ENCODE results near the gene CDA.

CDA gene

DNA sequence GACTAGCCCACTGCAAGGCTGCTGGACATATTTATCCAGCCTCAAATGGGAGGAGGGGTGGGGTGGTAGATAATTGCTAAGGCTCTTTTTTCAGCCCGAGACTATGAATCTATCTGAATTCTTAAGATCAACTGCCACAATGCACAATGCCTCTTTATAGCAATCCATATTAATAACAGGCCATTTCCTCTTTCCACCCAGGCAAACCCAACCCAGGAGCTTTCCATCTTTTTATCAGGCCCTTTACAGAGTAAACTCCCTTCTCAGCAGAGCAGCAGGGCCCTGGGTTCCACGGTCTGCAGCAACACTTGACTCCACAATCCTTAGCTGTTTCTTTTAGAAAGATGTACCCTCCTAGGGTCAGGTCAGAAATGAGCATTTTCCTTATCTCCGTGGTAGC is 71.5 kb downstream of the CDA start:
- TF ChIP-seq, protein P1, sequence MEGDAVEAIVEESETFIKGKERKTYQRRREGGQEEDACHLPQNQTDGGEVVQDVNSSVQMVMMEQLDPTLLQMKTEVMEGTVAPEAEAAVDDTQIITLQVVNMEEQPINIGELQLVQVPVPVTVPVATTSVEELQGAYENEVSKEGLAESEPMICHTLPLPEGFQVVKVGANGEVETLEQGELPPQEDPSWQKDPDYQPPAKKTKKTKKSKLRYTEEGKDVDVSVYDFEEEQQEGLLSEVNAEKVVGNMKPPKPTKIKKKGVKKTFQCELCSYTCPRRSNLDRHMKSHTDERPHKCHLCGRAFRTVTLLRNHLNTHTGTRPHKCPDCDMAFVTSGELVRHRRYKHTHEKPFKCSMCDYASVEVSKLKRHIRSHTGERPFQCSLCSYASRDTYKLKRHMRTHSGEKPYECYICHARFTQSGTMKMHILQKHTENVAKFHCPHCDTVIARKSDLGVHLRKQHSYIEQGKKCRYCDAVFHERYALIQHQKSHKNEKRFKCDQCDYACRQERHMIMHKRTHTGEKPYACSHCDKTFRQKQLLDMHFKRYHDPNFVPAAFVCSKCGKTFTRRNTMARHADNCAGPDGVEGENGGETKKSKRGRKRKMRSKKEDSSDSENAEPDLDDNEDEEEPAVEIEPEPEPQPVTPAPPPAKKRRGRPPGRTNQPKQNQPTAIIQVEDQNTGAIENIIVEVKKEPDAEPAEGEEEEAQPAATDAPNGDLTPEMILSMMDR (conservative IDR thresholded peaks at IDR 0.05; ENCODE audit: low read depth, low read length): no peak
- DNase-seq (ENCODE audit: low read depth): no peak
- peak overlapping the region; percentile 95 for H3K4me3 ChIP-seq (ENCODE audit: low read length)

DNA sequence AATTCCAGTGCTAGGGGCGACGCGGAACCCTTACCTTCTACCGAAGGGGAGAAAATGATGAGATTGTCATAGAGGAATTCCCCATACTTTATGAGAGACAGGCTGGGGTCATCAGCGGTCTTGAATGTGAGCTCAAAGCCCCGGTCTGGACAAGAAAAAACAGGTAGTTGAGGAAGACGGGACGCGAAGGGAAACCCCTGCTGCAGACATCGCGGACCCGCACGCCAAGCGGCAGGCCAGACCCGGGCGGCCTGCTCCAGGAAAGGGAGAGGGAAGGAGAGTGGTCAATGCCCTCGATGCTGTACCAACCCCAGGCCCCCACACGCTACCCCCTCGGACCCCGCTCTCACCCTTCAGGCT is 71.9 kb downstream of the CDA start:
- DNase-seq (ENCODE audit: low read depth): no peak
- TF ChIP-seq, protein P1 (conservative IDR thresholded peaks at IDR 0.05; ENCODE audit: low read depth, low read length): no peak
- H3K4me3 ChIP-seq (ENCODE audit: low read length): peak overlapping the region; percentile 95

DNA sequence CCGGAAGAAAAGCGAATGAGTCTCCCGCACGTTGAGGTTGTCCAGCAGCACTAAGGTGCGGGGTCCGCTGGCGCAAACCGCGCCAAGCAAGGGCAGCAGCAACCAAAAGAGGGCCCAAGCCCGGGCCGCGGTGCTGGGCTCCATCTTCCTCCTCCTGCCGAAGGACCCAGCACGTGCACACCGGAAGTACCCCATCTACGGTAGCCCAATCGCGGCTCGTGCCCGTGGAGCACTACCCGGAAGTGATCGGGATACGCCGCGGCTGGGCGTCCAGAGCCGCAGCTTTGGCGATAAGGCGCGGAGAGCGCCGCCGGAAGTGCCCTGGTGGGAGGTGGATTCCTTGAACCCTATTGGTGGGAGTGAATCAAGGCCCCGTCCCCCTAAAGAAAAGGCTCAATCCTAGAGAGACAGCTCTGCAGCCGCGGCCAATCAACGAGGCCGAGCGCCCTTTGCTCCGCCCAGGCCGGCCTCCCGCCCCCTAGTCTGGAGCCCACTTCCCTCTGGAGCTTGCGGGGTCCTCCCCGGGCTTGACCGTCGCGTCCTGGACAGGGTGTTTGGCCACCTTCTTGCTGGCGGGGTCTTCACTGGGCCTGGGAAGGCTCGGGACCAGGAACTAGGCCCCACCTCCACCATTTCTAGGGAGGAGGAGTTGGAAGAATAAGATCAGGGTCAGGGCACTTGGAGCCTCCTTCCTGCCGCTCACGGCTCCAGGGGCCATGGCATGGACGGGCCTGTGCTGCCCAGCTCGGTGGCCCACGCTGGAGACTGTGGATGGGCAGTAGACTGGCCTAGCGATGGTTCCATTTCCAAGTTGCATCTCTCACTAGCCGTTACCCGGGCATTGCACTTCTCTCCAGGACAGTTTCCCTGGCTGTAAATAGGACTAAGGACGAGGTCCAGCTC is 72.6 kb downstream of the CDA start, which contains the start of gene DDOST:
DDOST (minus strand) TSS at position 163 of the 903 bp plus-strand sequence; CDS start at position 144, 19 bp downstream.
- H3K4me3 ChIP-seq (ENCODE audit: low read length): peak within 1 kb of the TSS; percentile 95
- TF ChIP-seq, protein P1 (conservative IDR thresholded peaks at IDR 0.05; ENCODE audit: low read depth, low read length): peak; percentile 41

DNA sequence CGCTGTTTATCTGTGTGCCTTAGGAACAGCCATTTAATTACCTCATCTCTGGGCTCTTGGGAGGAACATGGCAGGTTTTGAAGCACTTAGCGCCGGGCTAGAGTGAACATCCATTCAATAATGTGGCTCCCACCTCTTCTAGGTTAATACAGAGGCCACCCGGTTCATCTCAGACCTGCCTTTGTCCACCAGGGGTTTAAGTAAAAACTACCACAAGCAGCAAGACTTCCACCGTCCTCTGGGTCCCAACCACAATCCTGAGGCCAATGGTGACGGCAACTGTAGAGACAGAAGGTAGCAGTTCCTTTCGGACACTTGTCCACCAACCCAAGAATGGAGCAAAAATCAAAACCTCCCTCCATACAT is 73.2 kb downstream of the CDA start:
- TF ChIP-seq, protein P1 (conservative IDR thresholded peaks at IDR 0.05; ENCODE audit: low read depth, low read length): no peak
- DNase-seq (ENCODE audit: low read depth): no peak
- peak overlapping the region; percentile 95 for H3K4me3 ChIP-seq (ENCODE audit: low read length)

More for the DNA sequence above, 72.6 kb downstream of the CDA start, which contains the start of gene DDOST:
- DNase-seq (ENCODE audit: low read depth): peak; percentile 95

DNA sequence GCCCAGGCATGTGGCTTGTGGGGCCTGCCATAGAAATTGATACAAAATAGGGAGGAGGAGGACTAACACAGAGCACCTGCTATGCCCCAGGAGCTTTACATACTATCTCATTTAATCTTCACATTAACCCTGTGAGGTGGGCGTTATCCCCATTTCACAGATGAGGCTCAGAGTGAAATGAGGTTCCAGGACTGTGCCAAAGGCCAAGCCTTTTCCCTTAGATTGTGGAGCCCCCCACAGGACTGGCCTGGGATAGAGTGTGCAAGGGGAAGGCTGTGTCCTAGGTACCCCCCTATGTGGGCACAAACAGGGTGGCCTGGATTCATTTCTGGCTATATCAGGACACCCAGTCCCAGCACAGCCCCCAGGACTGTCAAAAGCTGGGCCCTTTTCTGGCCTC is 74.5 kb downstream of the CDA start:
- TF ChIP-seq, protein P1 (conservative IDR thresholded peaks at IDR 0.05; ENCODE audit: low read depth, low read length): no peak

DNA sequence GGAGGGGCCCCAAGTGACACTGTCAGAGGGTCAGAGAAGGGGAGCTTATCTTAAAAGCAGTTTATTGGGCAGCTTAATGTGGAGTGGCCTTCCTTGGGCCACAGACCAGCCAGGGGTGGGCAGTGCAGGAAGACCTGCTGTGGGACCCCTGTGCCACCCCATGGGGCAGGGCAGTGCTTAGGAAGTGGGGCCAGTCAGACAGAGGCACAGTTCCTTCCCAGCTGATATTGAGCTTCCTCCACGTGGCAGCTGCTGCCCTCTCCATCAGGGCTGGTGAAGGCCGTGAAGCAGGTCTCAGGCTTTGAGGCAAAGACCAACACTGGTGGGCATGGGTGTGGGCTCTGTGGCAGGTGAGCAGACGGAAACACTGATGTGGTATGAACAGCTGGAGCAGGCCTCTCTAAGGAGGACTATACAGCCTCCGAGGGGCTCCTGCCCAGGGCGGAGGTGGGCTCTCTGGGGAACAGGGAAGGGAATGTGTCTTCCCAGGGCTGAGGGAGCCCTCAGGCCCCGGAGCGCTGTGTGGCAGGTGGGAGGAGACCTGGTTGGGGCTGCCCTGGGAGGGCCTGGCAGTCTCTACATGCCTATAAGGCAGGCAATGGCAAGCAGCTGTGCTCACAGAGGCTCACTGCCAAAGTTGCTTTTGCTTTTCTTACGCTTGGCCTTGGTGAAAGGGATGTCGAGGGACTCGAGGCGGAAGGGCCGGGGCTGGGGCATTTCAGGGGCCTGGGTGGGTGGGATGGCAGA is 75.2 kb downstream of the CDA start:
- no peak for DNase-seq (ENCODE audit: low read depth)
- TF ChIP-seq, protein P1 (conservative IDR thresholded peaks at IDR 0.05; ENCODE audit: low read depth, low read length): no peak
- no peak overlapping the region for H3K4me3 ChIP-seq (ENCODE audit: low read length)

More for the DNA sequence above, 74.5 kb downstream of the CDA start:
- no peak overlapping the region for H3K4me3 ChIP-seq (ENCODE audit: low read length)
- DNase-seq (ENCODE audit: low read depth): no peak
